HCT116 (cell line): ENCODE measurements around the gene MIR17HG. TPM values are rescaled to one million over a fixed set of nuclear protein-coding genes. Genes with fewer than 3 reads are reported as not detected.

Experiments
- ATAC-seq: fragments of 200-7000 bp; cut with Tn5 transposase; 2 replicates; pipeline ENCODE4 v1.9.1; 2020; ENCODE audit warnings: mild to moderate bottlenecking, moderate library complexity
- BruUV-seq: library from RNA; stranded (reverse); fragments of 400-500 nt; replicated peaks from 2 replicates; lab custom pipeline; 2021; lab: Mats Ljungman, UMichigan
- CTCF ChIA-PET: fragments of 300-600 bp; sonication (Branson Sonifier 250); formaldehyde crosslinking; loops from one replicate; lab custom pipeline; 2021; ENCODE audit warnings: antibody characterized with exemption; lab: Charles Lee
- POLR2A ChIA-PET: fragments of 300-600, 350-600 bp; sonication (Branson Sonifier 250); formaldehyde crosslinking; loops from one replicate; lab custom pipeline; 2021; ENCODE audit warnings: antibody characterized with exemption; lab: Charles Lee
- RAD21 ChIA-PET, 2 experiments: fragments of 300-600 bp; sonication (Branson Sonifier 250); formaldehyde crosslinking; loops; one replicate each; lab custom pipeline; 2023; ENCODE audit warnings: low total read pairs in 2 of 2; ENCODE audit not compliant: uncharacterized antibody in 2 of 2, unreplicated experiment in 2 of 2, low non-redundant PET in 1 of 2; lab: Charles Lee
- DNase-seq: peaks from one replicate; pipeline ENCODE4 v3.0.0-alpha.2; 2010; ENCODE audit warnings: low read depth, low spot score
- H2AFZ ChIP-seq: fragments of 200-600 bp; shearing (Covaris generic), sonication (generic); 2 replicates; pipeline ENCODE4 v1.6.1; 2017; ENCODE audit warnings: low read depth, mixed run types, mixed read lengths, antibody characterized with exemption, low read length; ENCODE audit not compliant: poor library complexity, severe bottlenecking
- H3K27ac ChIP-seq: 2 replicates; pipeline ENCODE4 v1.5.1; 2012; ENCODE audit warnings: low read depth, low read length
- H3K27me3 ChIP-seq: fragments of 200-600 bp; sonication (generic); 2 replicates; pipeline ENCODE4 v1.6.1; 2016; ENCODE audit warnings: mixed run types, low read length, mixed read lengths; ENCODE audit not compliant: insufficient read depth
- H3K36me3 ChIP-seq, 2 experiments: fragments of 200-500 bp in 1 of 2; fragments of 200-600 bp in 1 of 2; sonication (Bioruptor generic) in 1 of 2; sonication (generic) in 1 of 2; 2 replicates each; pipeline versions ENCODE4 v1.5.1 to v1.6.1; 2014 to 2016; ENCODE audit warnings: low read length in 2 of 2, inconsistent platforms in 1 of 2, mixed read lengths in 1 of 2, mixed run types in 1 of 2; ENCODE audit not compliant: insufficient read depth in 2 of 2, control insufficient read depth in 1 of 2
- H3K4me1 ChIP-seq, 2 experiments: fragments of 200-600 bp in 1 of 2; sonication (generic) in 1 of 2; 2 replicates each; pipeline versions ENCODE4 v1.5.1 to v1.6.1; 2012 to 2017; ENCODE audit warnings: low read length in 2 of 2, inconsistent platforms in 1 of 2, mild to moderate bottlenecking in 1 of 2, mixed read lengths in 1 of 2, mixed run types in 1 of 2, moderate library complexity in 1 of 2; ENCODE audit not compliant: insufficient read depth in 2 of 2, control insufficient read depth in 1 of 2
- H3K4me2 ChIP-seq: fragments of 200-600 bp; sonication (generic); 2 replicates; pipeline ENCODE4 v1.6.1; 2017; ENCODE audit warnings: mixed run types, low read length, mixed read lengths
- H3K4me3 ChIP-seq, 2 experiments: fragments of 200-600 bp in 1 of 2; sonication (generic) in 1 of 2; replicated peaks in 1 of 2; 2 replicates each; pipeline ENCODE4 v1.5.1; 2011 to 2016; ENCODE audit warnings: low read length in 2 of 2, control low read depth in 1 of 2, low read depth in 1 of 2, mild to moderate bottlenecking in 1 of 2, mixed read lengths in 1 of 2, mixed run types in 1 of 2
- H3K79me2 ChIP-seq: fragments of 200-600 bp; sonication (generic); 2 replicates; pipeline ENCODE4 v1.6.1; 2017; ENCODE audit warnings: mild to moderate bottlenecking, mixed run types, low read length, moderate library complexity, mixed read lengths; ENCODE audit not compliant: insufficient read depth
- H3K9ac ChIP-seq: fragments of 200-600 bp; sonication (generic); 2 replicates; pipeline ENCODE4 v1.6.1; 2016; ENCODE audit warnings: low read length, mixed read lengths
- H3K9me2 ChIP-seq: fragments of 200-600 bp; sonication (generic), shearing (Covaris generic); 2 replicates; pipeline ENCODE4 v1.6.1; 2017; ENCODE audit warnings: mixed run types, mild to moderate bottlenecking, moderate library complexity; ENCODE audit not compliant: insufficient read depth
- H3K9me3 ChIP-seq, 2 experiments: fragments of 200-500 bp in 1 of 2; fragments of 200-600 bp in 1 of 2; sonication (Bioruptor generic) in 1 of 2; sonication (generic) in 1 of 2; 2 replicates each; pipeline ENCODE4 v1.6.1; 2014 to 2017; ENCODE audit warnings: low read length in 2 of 2, mixed read lengths in 2 of 2, inconsistent platforms in 1 of 2, low read depth in 1 of 2, mild to moderate bottlenecking in 1 of 2, mixed run types in 1 of 2, moderate library complexity in 1 of 2; ENCODE audit not compliant: control insufficient read depth in 1 of 2, insufficient read depth in 1 of 2
- H4K20me1 ChIP-seq: fragments of 200-600 bp; sonication (generic), shearing (Covaris generic); 2 replicates; pipeline ENCODE4 v1.6.1; 2017; ENCODE audit warnings: mixed run types, mild to moderate bottlenecking, moderate library complexity; ENCODE audit not compliant: insufficient read depth
- CBX3 ChIP-seq: IDR thresholded peaks from 2 replicates; pipeline ENCODE4 v1.6.1; 2012; ENCODE audit warnings: low read depth
- CEBPB ChIP-seq: IDR thresholded peaks from 2 replicates; pipeline ENCODE4 v1.6.1; 2012; ENCODE audit warnings: low read depth
- ELF1 ChIP-seq: IDR thresholded peaks from 2 replicates; pipeline ENCODE4 v1.6.1; 2012; ENCODE audit warnings: low read depth, borderline replicate concordance
- EZH2 ChIP-seq: fragments of 200-600 bp; sonication (generic); IDR thresholded peaks from 2 replicates; pipeline ENCODE4 v1.6.1; 2017; ENCODE audit warnings: antibody characterized with exemption, mixed run types
- EZH2phosphoT487 ChIP-seq: fragments of 200-600 bp; IDR thresholded peaks from 2 replicates; pipeline ENCODE4 v1.6.1; 2018; ENCODE audit warnings: antibody characterized with exemption, borderline replicate concordance
- FOSL1 ChIP-seq: IDR thresholded peaks from 2 replicates; pipeline ENCODE4 v1.6.1; 2012; ENCODE audit warnings: low read depth
- JUND ChIP-seq: IDR thresholded peaks from 2 replicates; pipeline ENCODE4 v1.6.1; 2012
- POLR2AphosphoS5 ChIP-seq: IDR thresholded peaks from 2 replicates; pipeline ENCODE4 v1.6.1; 2011; ENCODE audit warnings: mild to moderate bottlenecking, low read depth, low read length, moderate library complexity
- RAD21 ChIP-seq: IDR thresholded peaks from 2 replicates; pipeline ENCODE4 v1.6.1; 2012; ENCODE audit warnings: low read depth, mild to moderate bottlenecking
- SIN3A ChIP-seq: IDR thresholded peaks from 2 replicates; pipeline ENCODE4 v1.6.1; 2012; ENCODE audit warnings: low read depth
- SP1 ChIP-seq: IDR thresholded peaks from 2 replicates; pipeline ENCODE4 v1.6.1; 2012; ENCODE audit warnings: low read depth
- SRF ChIP-seq: IDR thresholded peaks from 2 replicates; pipeline ENCODE4 v1.6.1; 2012; ENCODE audit warnings: low read depth
- YY1 ChIP-seq: IDR thresholded peaks from 2 replicates; pipeline ENCODE4 v1.6.1; 2011; ENCODE audit warnings: low read length, low read depth, moderate library complexity, mild to moderate bottlenecking; ENCODE audit not compliant: insufficient replicate concordance; ENCODE audit errors: extremely low read depth
- ZFX ChIP-seq: fragments of 450-650 bp; IDR thresholded peaks from 2 replicates; pipeline ENCODE4 v1.6.1; 2017
- ZNF274 ChIP-seq: fragments of 200-500 bp; sonication (Bioruptor generic); IDR thresholded peaks from 2 replicates; pipeline ENCODE4 v1.6.1; 2014; ENCODE audit warnings: mild to moderate bottlenecking, low read depth, low read length, inconsistent platforms
- intact Hi-C: fragments of 100-400 bp; cut with micrococcal nuclease; formaldehyde crosslinking; loops from 2 replicates; pipeline ENCODE4 v1.10.0; 2022
- total RNA-seq: library from RNA; stranded (reverse); gene quantifications from one replicate; pipeline ENCODE4 v1.2.1, GENCODE V29; 2021; ENCODE audit not compliant: unreplicated experiment
- TF ChIP-seq, protein P1 (sequence below): IDR thresholded peaks from 2 replicates; pipeline ENCODE4 v1.6.1; 2012; ENCODE audit warnings: low read depth
- TF ChIP-seq, protein P2 (sequence below): IDR thresholded peaks from 2 replicates; pipeline ENCODE4 v1.6.1; 2012

The MIR17HG gene
- total RNA-seq, 1 experiment from 2014 or later = 10.3 TPM

GRCh38 chr13:91355099-91355825, 7.8 kb downstream of the MIR17HG start:
- no peak overlapping the region for H2AFZ ChIP-seq
- H3K27me3 ChIP-seq = no peaks in the 10 kb centered on the region
- ChIA-PET RAD21 (no interaction called here), CTCF (no interaction called here), POLR2A (interaction anchor here (0.6 kb wide), 1 partner anchor 10 kb away, joined by 3 read pairs; no protein-coding TSS in a partner anchor)
- intact Hi-C loops = no loop called here
- peaks cover 47 to 49% of the 10 kb centered on the region in 2 experiments for H3K36me3 ChIP-seq
- no peak overlapping the region for H3K4me3 ChIP-seq
- no peak overlapping the region for H3K4me2 ChIP-seq
- ATAC-seq = no peak
- H3K9me3 ChIP-seq = no peaks in the 10 kb centered on the region
- no peak overlapping the region for H3K27ac ChIP-seq
- H3K9me2 ChIP-seq = no peaks in the 10 kb centered on the region
- TF ChIP-seq SRF = no peak
- TF ChIP-seq, protein P1, sequence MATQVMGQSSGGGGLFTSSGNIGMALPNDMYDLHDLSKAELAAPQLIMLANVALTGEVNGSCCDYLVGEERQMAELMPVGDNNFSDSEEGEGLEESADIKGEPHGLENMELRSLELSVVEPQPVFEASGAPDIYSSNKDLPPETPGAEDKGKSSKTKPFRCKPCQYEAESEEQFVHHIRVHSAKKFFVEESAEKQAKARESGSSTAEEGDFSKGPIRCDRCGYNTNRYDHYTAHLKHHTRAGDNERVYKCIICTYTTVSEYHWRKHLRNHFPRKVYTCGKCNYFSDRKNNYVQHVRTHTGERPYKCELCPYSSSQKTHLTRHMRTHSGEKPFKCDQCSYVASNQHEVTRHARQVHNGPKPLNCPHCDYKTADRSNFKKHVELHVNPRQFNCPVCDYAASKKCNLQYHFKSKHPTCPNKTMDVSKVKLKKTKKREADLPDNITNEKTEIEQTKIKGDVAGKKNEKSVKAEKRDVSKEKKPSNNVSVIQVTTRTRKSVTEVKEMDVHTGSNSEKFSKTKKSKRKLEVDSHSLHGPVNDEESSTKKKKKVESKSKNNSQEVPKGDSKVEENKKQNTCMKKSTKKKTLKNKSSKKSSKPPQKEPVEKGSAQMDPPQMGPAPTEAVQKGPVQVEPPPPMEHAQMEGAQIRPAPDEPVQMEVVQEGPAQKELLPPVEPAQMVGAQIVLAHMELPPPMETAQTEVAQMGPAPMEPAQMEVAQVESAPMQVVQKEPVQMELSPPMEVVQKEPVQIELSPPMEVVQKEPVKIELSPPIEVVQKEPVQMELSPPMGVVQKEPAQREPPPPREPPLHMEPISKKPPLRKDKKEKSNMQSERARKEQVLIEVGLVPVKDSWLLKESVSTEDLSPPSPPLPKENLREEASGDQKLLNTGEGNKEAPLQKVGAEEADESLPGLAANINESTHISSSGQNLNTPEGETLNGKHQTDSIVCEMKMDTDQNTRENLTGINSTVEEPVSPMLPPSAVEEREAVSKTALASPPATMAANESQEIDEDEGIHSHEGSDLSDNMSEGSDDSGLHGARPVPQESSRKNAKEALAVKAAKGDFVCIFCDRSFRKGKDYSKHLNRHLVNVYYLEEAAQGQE = no peak
- no peak for TF ChIP-seq JUND
- TF ChIP-seq FOSL1 = no peak
- no peak for TF ChIP-seq ZFX
- TF ChIP-seq RAD21 = no peak
- no peak for TF ChIP-seq ZNF274
- no peak for TF ChIP-seq YY1
- TF ChIP-seq EZH2phosphoT487 = no peak
- no peak for TF ChIP-seq SIN3A
- TF ChIP-seq EZH2 = no peak
- TF ChIP-seq, protein P2, sequence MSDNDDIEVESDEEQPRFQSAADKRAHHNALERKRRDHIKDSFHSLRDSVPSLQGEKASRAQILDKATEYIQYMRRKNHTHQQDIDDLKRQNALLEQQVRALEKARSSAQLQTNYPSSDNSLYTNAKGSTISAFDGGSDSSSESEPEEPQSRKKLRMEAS = no peak
- TF ChIP-seq POLR2AphosphoS5 = no peak
- no peak for TF ChIP-seq CEBPB
- no peak for TF ChIP-seq ELF1
- no peak for TF ChIP-seq CBX3
- no peak for TF ChIP-seq SP1
- H4K20me1 ChIP-seq = peaks cover 47% of the 10 kb centered on the region; the same call in 1 of the 2 replicates
- no peak overlapping the region for H3K9ac ChIP-seq
- no peaks in the 10 kb centered on the region; a peak in 1 of 4 replicates for H3K4me1 ChIP-seq
- no TSS peak for BruUV-seq
- H3K79me2 ChIP-seq = peaks cover 30% of the 10 kb centered on the region
- DNase-seq = no peak
